HG02588 (cell line): ENCODE data around the gene PAWR.
"Not testable (repeated sequence)": the region's sequence is repeated elsewhere in the genome, so short reads cannot be mapped to it uniquely, and the experiment has no call there.

ENCODE experiments used
- ATAC-seq: cut with Tn5 transposase; IDR thresholded peaks from one replicate; pipeline ENCODE4 v1.9.1; 2021; ENCODE audit warnings: mild to moderate bottlenecking, moderate library complexity; ENCODE audit not compliant: unreplicated experiment

PAWR gene

DNA sequence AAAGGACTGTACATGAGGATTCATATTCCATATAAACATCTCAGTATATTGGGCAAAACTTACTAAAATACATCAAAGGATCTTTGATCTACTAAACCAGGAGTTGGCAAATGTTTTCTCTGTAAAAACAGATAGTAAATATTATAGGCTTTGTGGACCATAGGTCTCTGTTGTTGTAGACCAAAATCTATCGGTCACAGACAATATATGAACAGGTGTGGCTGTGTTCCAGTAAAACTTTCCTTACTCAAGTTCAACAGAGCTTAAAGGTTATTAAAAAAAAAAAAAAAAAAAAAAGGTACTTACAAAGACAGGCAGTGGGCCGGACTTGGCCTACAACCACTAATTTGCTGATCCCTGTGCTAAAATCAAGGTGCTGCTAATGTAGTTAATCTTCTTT lies 40.3 kb downstream of the PAWR start:
- no peak for ATAC-seq

DNA sequence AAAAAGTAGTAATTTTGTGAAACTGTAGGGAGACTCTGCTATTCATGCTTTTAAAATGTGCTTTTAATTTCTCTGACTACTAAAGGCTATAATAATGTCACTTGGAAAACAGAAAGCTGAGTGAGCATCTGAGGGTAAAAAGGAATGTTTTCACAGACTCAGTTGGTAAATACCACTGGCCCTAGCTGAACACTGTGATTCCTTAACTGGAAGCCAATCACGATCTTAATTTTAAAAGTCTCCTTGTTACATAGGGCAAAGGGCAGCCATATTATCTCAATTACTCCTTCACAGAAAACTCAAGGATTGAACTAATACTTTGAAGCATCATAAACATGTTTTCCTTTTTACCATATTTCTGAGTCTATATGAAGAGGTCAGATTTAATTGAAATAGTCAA lies 41.9 kb downstream of the PAWR start:
- ATAC-seq: no peak

DNA sequence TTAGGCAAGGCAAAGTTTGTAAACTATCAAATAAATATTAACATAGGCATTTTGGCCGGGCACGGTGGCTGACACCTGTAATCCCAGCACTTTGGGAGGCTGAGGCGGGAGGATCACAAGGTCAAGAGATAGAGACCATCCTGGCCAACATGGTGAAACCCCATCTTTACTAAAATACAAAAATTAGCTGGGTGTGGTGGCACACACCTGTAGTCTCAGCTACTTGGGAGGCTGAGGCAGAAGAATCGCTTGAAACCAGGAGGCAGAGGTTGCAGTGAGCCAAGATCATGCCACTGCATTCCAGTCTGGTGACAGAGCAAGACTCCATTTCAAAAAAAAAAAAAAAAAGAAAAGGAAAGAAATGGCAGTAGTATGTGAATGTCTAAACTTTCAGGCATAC lies 43.9 kb downstream of the PAWR start:
- not testable (repeated sequence) for ATAC-seq

DNA sequence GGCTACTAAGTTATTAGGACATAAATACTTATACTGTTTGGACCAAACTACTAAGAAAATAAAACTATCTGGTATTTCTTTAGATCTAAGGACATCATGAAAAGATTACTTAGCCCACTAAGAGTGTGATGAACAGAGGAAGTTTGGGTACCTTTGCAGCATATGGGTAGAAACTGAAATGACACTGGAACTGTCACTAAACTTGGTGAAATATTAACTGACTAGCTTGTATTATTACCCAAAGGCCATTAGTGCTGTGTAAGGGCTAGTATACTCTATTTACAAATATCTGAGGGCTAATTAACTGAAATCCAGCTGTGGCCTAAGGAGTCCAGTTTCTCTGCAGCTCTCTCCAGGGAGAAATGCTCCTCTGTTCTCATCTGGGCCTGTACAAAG lies 45.5 kb downstream of the PAWR start:
- ATAC-seq: peak; percentile 96

DNA sequence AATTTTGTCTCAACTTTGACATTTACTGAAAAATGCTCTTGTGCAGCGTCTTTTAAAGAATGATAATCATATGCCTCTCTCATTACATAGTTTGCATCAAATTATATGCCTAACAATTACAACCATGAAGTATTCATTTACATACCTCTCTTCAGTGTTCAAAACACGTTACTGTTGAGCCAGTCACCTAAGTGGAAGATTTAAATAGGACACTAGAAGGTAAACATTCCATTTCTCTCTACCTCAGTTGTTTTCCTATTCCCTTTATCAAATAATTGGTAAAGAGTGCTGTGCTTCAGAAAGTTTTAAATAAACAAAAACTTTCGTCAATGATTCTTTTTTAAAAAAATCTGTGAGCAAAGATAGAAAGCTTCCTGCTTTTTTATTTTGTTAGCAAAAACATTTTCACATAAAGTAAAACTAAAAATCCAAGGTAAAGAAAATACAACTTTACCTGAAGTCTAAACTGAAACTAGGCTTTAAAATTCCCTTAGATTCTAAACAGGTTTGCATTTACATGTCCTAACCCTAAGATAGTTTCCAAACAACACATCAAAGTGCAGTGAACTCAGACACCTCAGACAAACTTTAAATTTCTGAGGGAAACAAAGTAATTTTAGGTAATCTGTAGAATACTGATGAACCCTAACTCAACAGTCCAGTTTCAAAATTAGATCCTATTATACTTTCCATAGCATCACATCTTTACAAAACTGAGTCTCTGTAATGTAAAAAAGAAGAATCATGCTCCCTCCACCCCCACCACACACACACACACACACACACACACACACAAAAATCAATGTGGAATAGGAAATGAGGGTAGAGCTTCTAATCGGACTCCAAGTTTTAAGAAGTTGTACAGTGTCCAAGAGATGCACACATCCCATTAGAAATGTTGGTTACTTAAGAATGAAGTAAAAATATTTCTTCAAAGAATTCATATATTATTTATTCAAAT lies 46.2 kb downstream of the PAWR start:
- peak; percentile 12 for ATAC-seq

DNA sequence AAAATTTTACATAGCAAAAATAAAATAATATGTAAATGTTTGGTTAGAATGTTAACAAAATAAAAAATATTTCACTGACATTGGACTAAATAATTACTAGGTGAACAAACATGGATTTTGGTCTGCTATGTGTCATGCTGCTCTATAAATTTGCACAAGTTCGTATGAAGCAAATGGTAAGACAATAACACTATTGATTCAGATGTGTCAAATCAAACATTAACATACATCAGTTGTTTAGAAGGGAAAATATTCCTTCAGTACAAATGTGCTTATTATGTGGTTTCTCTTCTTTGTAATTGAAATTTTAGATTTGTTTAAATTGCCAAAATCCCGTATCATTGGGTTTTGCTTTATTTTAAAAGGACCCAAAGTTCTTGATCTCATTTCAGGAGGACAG lies 46.9 kb downstream of the PAWR start:
- no peak for ATAC-seq

DNA sequence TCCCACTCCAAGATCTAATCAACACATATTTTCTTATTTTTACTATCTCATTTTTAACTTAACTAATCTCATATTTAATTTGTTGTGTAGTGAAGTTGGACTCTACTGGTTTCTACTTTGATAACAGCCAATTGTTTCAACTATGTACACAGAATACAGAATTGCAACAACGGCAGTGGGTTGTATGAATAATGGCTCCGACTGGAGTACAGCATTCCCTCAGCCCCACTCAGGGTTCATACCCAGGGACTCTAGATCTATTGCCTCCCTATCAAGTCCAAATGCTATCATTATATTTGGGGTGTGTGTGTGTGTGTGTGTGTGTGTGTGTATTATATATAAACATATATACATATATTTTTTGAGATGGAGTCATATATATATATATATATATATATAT lies 52.3 kb downstream of the PAWR start:
- no peak for ATAC-seq

DNA sequence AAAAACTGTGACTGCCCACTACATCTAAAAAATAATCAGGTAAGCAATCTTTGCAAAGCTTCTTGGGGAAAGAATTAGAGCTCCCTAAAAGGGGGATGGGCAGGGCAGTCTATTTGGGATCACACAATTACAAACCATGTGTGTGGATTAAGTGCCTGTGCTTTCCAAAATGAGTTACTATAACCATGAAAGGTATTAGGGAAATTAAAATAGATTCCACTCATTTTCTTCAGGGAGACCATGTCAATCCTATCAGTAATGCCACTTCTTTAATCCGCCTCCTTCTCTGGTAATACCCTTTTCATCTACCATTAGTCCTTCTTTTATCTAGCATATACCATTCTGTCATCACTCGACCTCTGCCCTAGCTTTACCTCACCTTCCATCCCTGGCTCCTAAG lies 53.7 kb downstream of the PAWR start:
- no peak for ATAC-seq

DNA sequence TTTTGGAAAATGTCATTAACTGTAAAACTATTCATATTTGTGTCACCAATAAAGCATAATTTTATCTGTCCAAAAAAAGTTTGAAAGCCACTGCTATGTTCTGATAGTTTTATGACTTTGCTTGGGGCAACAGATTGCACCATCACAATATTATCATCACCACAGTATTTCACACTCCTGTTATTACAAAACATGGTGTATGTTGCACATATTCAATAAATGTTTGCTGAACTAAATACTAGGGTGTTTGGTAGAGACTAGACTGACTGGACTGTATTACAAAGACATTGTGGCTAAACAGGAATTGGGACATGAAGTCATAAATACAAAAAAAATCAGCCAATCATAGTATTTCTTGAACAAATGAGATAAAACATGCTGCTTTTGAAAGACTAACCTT lies 55.1 kb downstream of the PAWR start:
- no peak for ATAC-seq

DNA sequence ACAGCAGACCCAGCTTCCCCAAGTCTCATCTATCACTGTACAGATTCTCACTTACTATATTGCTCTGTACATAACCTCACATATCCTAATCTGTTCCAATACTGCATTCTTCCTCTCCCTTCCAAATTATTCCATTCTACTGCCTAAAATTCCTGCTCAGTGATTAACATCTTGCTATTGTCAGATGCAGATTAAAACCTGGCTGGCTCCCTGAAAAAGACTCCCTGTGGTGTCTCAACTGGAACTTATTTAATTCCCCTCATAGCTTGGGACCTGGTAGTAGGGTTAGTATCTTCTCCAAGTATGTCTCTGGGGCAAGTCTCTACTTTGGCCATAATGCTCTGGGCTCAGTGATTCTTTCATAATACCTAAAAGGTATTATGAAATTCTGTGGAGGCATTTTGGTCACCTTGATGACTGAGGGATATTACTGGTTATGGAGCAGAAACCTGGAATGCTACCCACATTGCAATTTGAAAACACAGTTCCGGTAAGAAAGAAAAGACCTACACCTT lies 55.8 kb downstream of the PAWR start:
- ATAC-seq: no peak

DNA sequence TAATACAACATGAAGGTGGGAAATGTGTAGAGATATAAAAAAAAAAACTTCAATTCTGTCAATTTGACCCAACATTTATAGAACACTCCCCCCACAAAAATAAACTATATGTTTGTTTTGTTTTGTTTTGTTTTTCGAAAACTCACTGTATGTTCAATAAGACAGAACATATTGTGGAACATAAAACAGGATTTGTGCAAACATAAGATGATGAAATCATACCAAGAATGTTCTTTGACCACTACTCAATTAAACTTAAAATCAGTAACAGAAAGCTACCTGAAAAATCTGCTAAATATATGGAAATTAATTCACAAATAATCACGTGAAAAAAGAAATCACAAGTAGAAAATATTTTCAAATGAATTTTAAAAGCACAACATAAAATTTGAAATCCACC lies 61.2 kb downstream of the PAWR start:
- no peak for ATAC-seq

DNA sequence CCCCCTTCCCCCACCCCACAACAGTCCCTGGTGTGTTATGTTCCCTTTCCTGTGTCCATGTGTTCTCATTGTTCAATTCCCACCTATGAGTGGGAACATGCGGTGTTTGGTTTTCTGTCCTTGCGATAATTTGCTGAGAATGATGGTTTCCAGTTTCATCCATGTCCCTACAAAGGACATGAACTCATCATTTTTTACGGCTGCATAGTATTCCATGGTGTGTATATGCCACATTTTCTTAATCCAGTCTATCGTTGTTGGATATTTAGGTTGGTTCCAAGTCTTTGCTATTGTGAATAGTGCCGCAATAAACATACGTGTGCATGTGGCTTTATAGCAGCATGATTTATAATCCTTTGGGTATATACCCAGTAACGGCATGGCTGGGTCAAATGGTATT lies 64.0 kb downstream of the PAWR start:
- not testable (repeated sequence) for ATAC-seq

DNA sequence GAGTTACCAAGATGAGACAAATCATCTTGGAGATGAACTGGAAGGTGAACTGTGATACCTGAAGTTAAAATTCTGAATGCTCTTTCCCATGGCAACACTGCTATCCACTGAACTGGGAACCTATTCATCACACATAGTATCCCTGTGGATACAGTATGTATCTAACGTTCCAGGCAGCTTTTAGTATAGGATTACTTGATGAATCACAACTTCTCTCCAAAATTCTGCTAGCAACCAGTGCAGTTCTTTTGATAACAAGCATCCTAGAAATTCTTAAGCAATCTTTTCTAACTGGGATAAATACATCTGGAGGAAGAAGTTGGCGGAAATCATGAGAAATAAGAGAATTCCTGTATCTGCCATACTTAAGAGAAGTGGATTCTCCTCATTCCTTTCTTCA lies 66.4 kb downstream of the PAWR start:
- ATAC-seq: no peak

DNA sequence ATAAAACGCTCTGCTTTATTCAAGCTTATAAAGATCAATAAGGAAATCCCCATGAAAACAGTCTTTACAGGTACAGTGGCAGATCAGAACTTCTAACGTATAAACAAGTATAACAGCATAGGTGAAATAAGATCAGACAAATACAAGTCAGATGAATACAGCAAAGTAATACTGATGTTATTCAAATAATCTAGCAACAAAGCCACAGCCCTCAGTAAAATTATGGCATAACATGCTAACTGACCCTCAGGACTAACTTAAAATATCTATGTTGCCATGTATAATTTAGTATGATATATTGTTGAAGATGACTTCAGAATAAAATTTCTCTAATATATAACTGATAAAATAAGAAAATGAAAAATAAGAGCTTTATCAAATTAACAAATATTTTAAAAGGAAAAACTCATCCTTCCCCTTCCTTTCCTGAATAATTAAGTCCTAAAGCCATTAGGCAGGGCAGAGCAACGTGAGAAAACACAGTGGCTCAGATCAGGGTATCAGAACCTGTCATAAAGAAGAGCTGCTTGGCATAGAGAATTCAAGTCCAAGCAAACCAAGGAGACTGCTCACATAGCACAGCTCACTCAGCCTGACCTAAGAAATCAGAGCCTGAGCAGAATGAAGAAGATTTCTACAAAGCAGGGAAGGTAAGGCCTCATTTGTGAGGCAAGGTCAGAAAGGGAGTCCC lies 70.7 kb downstream of the PAWR start:
- ATAC-seq: no peak

DNA sequence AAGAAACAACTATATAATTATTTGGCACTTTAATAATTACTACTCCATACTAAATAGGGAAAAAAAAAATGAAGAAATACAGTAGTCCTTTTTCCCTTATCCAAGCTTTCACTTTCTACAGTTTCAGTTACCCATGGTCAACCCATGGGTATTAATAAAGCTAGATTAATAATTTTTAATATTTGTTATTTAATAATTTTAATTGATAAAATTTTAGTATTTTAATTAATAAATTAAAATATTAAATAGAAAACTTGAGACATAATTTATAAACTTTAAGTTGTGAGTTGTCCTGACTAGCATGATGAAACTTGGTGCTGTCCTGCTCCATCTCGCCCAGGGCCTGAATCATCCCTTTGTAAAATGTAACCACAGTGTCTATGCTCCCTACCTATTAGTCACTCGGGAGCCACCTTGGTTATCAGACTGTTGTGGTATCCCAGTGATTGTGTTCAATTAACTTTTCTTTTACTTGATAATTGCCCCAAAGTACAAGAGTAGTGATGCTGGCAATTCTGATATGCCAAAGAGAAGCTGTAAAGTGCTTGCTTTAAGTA lies 71.8 kb downstream of the PAWR start:
- ATAC-seq: no peak

DNA sequence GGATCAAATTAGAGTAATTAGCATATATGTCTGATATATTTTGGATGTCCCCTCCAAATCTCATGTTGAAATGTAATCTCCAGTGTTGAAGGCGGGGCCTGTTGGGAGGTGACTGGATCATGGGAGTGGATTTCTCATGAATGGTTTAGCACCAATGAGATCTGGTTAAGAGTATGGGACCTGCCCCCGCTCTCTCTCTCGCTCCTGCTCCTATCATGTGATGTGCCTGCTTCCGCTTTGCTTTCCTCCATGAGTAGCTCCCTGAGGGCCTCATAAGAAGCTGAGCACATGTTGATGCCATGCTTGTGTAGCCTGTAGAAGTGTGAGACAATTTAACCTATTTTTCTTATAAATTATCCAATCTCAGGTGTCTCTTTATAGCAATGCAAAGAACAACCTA lies 73.1 kb downstream of the PAWR start:
- no peak for ATAC-seq

DNA sequence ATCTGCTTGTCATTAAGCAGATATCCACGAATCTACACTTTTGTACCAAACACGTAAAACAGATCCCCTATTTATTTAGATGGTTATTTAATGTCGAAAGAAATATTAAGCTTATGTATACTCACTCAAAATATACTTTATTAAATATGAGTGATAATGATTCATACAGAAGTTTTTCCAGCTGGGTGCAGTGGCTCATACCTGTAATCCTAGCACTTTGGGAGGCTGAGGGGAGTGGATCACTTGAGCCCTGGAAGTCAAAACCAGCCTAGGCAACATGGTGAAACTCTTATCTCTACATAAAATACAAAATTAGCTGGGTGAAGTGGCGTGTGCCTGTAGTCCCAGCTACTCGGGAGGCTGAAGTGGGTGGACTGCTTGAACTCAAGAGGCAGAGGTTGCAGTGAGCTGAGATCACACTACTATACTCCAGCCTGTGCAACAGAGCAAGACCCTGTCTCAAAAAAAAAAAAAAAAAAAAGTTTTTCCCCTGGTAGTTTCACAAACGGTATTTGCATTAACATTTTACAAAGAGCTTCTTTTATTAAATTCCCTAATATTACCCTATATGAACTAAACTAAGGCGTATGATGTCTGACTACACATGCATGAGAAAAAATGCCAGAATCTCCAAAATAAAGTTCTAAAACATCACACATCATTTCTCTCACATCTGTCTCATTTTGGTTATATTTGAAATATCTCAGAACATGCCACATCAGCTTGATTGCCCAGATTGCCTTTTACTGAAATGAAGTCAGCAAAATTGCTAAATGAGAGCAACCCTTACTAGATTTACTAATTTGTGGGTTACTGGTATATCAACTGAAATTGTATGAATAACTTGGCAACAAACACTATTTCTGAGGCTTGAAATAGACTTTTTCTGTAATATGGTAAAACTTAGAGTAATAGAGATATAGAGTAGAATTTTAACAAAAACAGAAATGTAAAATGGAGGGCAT lies 74.9 kb downstream of the PAWR start:
- peak; percentile 56 for ATAC-seq

DNA sequence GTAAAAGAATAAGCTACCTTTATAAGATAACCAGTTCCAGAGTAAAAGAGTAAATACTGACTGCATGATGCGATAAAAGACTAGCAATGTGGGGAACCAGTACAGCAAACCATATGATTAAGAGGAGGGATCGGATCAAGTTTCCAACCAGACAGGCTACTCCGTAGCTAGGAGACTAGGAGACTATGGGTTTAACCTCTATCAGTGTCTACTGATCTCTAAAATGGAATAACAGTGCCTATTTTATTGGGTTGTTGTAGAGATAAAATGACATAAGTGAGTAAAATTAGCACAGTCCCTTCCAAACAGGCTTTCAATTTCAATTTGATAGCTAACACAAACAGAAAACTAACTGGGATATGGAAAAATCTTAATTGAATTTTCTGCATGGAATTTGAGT lies 76.0 kb downstream of the PAWR start:
- ATAC-seq: no peak

DNA sequence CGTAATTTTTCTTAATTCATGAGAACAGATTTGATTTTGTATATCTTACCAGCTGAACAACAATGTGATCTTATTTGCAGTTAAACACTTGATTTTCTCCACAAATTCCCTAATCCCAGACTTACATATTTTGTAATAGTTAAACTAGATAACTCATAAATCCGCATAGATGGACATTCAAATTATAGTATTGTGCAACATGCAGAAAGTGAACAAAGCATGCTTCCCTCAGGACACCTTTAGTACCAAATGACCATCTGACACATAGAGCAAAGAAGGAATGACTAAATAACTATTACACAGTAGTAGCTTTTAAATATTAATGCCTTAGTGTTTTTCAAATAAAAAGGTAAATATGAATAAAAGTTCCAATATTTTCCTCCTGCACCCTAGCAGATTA lies 88.9 kb downstream of the PAWR start:
- no peak for ATAC-seq

DNA sequence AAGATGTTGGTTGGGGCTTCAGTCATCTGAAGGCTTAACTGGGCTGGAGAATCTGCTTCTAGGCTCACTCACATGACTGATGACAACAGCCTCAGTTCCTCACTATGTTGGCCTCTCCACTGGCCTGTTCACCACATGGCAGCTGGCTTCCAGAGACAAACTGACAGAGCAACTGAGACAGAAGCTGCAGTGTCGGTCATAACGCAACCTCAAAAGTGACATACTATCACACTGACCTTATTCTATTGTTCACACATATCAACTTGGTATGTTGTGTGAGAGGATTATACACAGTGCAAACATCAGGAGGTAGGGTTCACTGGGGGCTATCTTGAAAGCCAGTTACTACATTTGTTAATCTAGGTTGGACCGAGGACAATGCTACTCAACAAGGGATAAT lies 92.9 kb downstream of the PAWR start:
- ATAC-seq: no peak
